Activated naive CD4-positive, alpha-beta T cell treated with anti-CD3 and anti-CD28 coated beads for 36 hours (primary cell): ENCODE results near the gene AKT1. TPM values are rescaled to one million over a fixed set of nuclear protein-coding genes. Genes with fewer than 3 reads are reported as not detected.

ENCODE experiments used
- CTCF ChIA-PET: fragments of 350-600 bp; sonication (Branson Sonifier 250); formaldehyde crosslinking; loops from one replicate; lab custom pipeline; 2021; ENCODE audit warnings: antibody characterized with exemption; lab: Charles Lee
- DNase-seq: peaks from one replicate; pipeline ENCODE4 v3.0.0-alpha.2; 2020
- H3K27ac Mint-ChIP-seq: one replicate; pipeline ENCODE4 v1.8.0; 2021; ENCODE audit warnings: mild to moderate bottlenecking, mixed read lengths
- H3K27me3 Mint-ChIP-seq: one replicate; pipeline ENCODE4 v1.8.0; 2021; ENCODE audit warnings: low read depth, mixed read lengths
- H3K36me3 Mint-ChIP-seq: one replicate; pipeline ENCODE4 v1.8.0; 2021; ENCODE audit warnings: low read depth, mixed read lengths
- H3K4me1 Mint-ChIP-seq: one replicate; pipeline ENCODE4 v1.8.0; 2021; ENCODE audit warnings: low read depth, mixed read lengths
- H3K4me3 Mint-ChIP-seq: one replicate; pipeline ENCODE4 v1.8.0; 2021; ENCODE audit warnings: mild to moderate bottlenecking, moderate library complexity, mixed read lengths
- H3K9me3 Mint-ChIP-seq: one replicate; pipeline ENCODE4 v1.8.0; 2021; ENCODE audit warnings: mixed read lengths
- intact Hi-C: fragments of 100-400 bp; cut with micrococcal nuclease; formaldehyde crosslinking; loops from one replicate; pipeline ENCODE4 v1.15.1; 2023
- total RNA-seq, 2 experiments: library from RNA; stranded (reverse); gene quantifications; one replicate each; pipeline ENCODE4 v1.2.3, GENCODE V29; 2021

AKT1 gene
- total RNA-seq, 2 experiments from 2014 or later, result 114 to 115 TPM

DNA sequence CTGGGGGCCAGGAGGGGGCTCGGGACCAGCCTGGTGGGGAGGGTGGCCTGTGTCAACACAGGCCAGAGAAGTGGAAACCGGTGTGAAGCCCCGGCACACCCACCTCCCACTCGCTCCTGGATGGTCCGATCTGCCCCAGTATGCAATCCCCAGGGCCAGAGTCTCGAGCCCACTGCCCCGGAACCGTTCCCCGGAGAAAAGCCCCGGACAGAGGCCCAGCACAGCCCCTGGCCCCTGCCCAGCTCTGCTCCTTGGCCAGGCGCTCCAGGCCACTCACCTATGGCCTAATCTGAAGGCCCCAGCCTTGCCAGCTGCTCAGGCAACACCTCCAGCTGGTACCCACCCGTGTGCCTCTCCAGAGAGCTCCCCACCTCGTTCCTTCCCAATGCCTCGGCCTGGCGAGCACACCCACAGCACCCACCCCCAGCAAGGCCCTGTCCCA, 17.7 kb downstream of the AKT1 start:
- no peak overlapping the region for H3K27ac Mint-ChIP-seq
- H3K36me3 Mint-ChIP-seq, result peaks cover 4% of the 10 kb centered on the region
- DNase-seq, result no peak
- CTCF ChIA-PET, result interaction anchor here (0.9 kb wide), 1 partner anchor 9 kb away, joined by 3 read pairs; no protein-coding TSS in a partner anchor
- H3K27me3 Mint-ChIP-seq, result no peaks in the 10 kb centered on the region
- intact Hi-C loops, result no loop called here
- no peaks in the 10 kb centered on the region for H3K9me3 Mint-ChIP-seq
- H3K4me3 Mint-ChIP-seq, result no peak overlapping the region
- no peaks in the 10 kb centered on the region for H3K4me1 Mint-ChIP-seq

GRCh38 chr14:104776961-104777807, 18.4 kb downstream of the AKT1 start:
- H3K9me3 Mint-ChIP-seq, result no peaks in the 10 kb centered on the region
- peaks cover 5% of the 10 kb centered on the region for H3K36me3 Mint-ChIP-seq
- H3K4me1 Mint-ChIP-seq, result no peaks in the 10 kb centered on the region
- no peaks in the 10 kb centered on the region for H3K27me3 Mint-ChIP-seq
- no peak for DNase-seq
- H3K27ac Mint-ChIP-seq, result no peak overlapping the region
- H3K4me3 Mint-ChIP-seq, result no peak overlapping the region
- CTCF ChIA-PET, result interaction anchor here (0.9 to 1.5 kb wide), 2 partner anchors 9 to 50 kb away, joined by 3 read pairs; no protein-coding TSS in a partner anchor
- intact Hi-C loops, result no loop called here

GRCh38 chr14:104776481-104776880, 19.1 kb downstream of the AKT1 start:
- CTCF ChIA-PET, result interaction anchor here (1.5 kb wide), 1 partner anchor 51 kb away, joined by 3 read pairs; no protein-coding TSS in a partner anchor
- H3K4me3 Mint-ChIP-seq, result no peak overlapping the region
- intact Hi-C loops, result no loop called here
- H3K4me1 Mint-ChIP-seq, result no peaks in the 10 kb centered on the region
- no peak for DNase-seq
- H3K27me3 Mint-ChIP-seq, result no peaks in the 10 kb centered on the region
- no peak overlapping the region for H3K27ac Mint-ChIP-seq
- H3K36me3 Mint-ChIP-seq, result peaks cover 11% of the 10 kb centered on the region
- no peaks in the 10 kb centered on the region for H3K9me3 Mint-ChIP-seq

GRCh38 chr14:104775073-104775489, 20.5 kb downstream of the AKT1 start:
- H3K27ac Mint-ChIP-seq, result no peak overlapping the region
- no peak for DNase-seq
- H3K27me3 Mint-ChIP-seq, result no peaks in the 10 kb centered on the region
- CTCF ChIA-PET, result no interaction called here
- no peak overlapping the region for H3K4me3 Mint-ChIP-seq
- H3K36me3 Mint-ChIP-seq, result peaks cover 20% of the 10 kb centered on the region
- intact Hi-C loops, result no loop called here
- H3K4me1 Mint-ChIP-seq, result no peaks in the 10 kb centered on the region
- peaks cover 4% of the 10 kb centered on the region for H3K9me3 Mint-ChIP-seq

GRCh38 chr14:104774453-104775072, 21.0 kb downstream of the AKT1 start:
- Mint-ChIP-seq H3K27ac (no peak overlapping the region), H3K9me3 (peaks cover 4% of the 10 kb centered on the region), H3K4me3 (no peak overlapping the region), H3K27me3 (no peaks in the 10 kb centered on the region), H3K36me3 (peaks cover 20% of the 10 kb centered on the region), H3K4me1 (peaks cover 1% of the 10 kb centered on the region)
- CTCF ChIA-PET, result interaction anchor here (0.6 kb wide), 1 partner anchor 15 kb away, joined by 3 read pairs; no protein-coding TSS in a partner anchor
- DNase-seq, result no peak
- intact Hi-C loops, result no loop called here

GRCh38 chr14:104773505-104774452, 21.8 kb downstream of the AKT1 start:
- intact Hi-C loops, result no loop called here
- Mint-ChIP-seq H3K36me3 (peaks cover 22% of the 10 kb centered on the region), H3K9me3 (peaks cover 4% of the 10 kb centered on the region), H3K27me3 (no peaks in the 10 kb centered on the region), H3K4me3 (no peak overlapping the region), H3K4me1 (peaks cover 6% of the 10 kb centered on the region), H3K27ac (no peak overlapping the region)
- DNase-seq, result no peak
- CTCF ChIA-PET, result interaction anchor here (0.6 kb wide), 1 partner anchor 15 kb away, joined by 3 read pairs; no protein-coding TSS in a partner anchor

DNA sequence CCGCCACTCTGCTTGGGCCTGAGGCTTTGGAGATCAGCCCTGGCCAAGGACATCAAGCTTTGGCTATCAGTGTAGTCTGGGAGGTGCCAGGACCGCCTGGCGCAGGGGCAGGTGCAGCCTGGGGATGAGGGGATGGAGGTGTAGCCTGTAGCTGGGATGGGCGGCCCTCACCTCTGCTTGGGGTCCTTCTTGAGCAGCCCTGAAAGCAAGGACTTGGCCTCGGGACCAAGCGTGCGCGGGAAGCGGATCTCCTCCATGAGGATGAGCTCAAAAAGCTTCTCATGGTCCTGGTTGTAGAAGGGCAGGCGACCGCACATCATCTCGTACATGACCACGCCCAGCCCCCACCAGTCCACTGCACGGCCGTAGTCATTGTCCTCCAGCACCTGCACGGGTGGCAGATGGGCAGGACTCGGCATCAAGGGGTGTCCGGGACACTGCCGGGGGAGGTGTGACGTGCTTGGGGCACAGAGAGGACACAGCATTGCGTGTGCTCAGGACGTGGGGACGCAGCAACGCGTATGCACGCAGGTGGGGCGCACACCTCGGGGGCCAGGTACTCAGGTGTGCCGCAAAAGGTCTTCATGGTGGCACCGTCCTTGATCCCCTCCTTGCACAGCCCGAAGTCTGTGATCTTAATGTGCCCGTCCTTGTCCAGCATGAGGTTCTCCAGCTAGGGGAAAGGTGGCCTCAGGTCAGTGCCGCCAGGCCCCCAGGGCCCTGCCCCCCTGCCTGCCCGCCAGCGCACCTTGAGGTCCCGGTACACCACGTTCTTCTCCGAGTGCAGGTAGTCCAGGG, 22.6 kb downstream of the AKT1 start:
- Mint-ChIP-seq H3K9me3 (peaks cover 4% of the 10 kb centered on the region), H3K27ac (no peak overlapping the region), H3K27me3 (no peaks in the 10 kb centered on the region), H3K4me1 (peaks cover 7% of the 10 kb centered on the region), H3K36me3 (peaks cover 22% of the 10 kb centered on the region), H3K4me3 (no peak overlapping the region)
- CTCF ChIA-PET, result no interaction called here
- no peak for DNase-seq
- intact Hi-C loops, result no loop called here

DNA sequence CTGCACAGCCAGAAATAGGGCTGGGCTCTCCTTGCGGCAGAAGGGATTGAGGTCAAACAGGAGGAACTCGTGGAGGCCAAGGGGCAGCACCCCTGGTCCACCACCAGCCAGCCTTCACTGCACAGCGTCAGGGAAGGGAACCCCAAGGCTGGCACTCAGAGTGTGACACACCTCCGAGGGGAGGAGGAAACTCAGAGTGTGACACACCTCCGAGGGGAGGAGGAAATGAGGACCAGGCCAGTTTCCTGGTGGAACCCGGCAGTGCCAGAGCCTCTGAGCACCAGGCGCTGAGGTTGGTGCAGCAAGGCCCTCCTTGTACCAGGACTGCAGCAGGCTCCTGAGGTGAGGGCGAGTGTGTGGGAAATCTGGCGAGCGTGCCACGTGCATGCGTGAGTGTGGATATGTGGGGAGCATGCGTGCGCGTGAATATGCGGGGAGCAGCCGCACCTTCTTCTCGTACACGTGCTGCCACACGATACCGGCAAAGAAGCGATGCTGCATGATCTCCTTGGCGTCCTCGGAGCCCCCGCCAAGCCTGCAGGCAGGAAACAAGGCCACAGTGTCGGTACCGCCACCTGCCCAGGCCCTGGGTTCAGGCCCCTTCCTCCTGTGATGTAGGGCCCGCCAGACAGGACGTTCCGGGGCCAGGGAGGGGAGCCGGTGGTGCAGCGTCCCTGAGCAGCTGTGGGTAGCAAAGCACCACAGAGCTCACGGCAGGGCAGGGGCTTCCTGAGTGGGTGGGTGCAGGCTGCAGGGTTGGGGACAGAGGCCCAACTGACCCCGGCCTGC, 23.4 kb downstream of the AKT1 start:
- intact Hi-C loops, result no loop called here
- CTCF ChIA-PET, result interaction anchor here (2.1 kb wide), 1 partner anchor 54 kb away, joined by 14 read pairs; no protein-coding TSS in a partner anchor
- DNase-seq, result no peak
- no peak overlapping the region for H3K4me3 Mint-ChIP-seq
- peaks cover 4% of the 10 kb centered on the region for H3K9me3 Mint-ChIP-seq
- H3K4me1 Mint-ChIP-seq, result peaks cover 7% of the 10 kb centered on the region
- peaks cover 20% of the 10 kb centered on the region for H3K36me3 Mint-ChIP-seq
- H3K27me3 Mint-ChIP-seq, result no peaks in the 10 kb centered on the region
- H3K27ac Mint-ChIP-seq, result no peak overlapping the region

DNA sequence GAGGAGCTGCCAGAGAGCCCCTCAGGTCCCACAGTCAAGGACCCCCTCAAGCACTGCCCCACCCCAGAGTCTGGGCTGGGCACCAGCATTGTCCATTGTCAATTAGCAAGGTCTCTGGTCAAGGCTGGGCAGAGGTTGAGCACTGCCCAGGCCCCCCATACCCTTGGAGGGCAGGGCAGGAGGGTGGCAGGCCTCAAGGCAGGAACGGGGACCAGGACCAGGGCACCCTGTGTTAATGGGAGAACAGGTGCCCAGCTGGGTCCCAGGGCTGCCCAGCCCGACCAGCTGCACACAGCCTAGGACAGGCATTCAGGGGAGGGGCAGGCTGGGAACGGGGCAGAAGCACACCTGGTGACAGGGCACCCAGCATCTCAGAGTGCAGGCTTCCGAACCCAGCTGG, 24.2 kb downstream of the AKT1 start:
- CTCF ChIA-PET, result interaction anchor here (1.6 to 2.1 kb wide), 2 partner anchors 10 to 55 kb away, joined by 3 to 14 read pairs; no protein-coding TSS in a partner anchor
- Mint-ChIP-seq H3K27me3 (no peaks in the 10 kb centered on the region), H3K27ac (no peak overlapping the region), H3K4me3 (no peak overlapping the region), H3K9me3 (peaks cover 4% of the 10 kb centered on the region), H3K4me1 (peaks cover 7% of the 10 kb centered on the region), H3K36me3 (peaks cover 19% of the 10 kb centered on the region)
- DNase-seq, result no peak
- intact Hi-C loops, result no loop called here

DNA sequence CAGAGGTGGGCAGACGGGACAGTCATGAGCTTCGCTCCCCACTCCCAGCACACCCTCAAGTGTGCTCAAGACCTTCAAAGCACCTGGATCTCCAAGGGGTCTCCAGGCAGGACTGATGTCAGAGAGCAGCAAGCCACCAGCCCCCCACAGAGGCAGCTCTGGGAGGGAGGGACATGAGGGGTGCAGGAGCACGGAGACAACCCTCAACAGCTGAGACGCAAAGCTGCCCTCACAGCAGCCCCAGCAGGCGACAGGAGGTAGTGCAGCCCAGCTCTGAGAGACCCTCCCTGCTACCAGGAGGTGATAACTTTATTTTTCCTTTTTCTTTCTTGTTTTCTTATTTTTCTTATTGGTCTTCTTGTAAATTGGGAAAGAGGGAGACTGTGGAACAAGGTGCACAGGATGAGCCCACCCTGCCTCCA, 24.7 kb downstream of the AKT1 start:
- no peaks in the 10 kb centered on the region for H3K27me3 Mint-ChIP-seq
- no peak overlapping the region for H3K27ac Mint-ChIP-seq
- CTCF ChIA-PET, result interaction anchor here (0.8 to 2.1 kb wide), 5 partner anchors 10 to 61 kb away, joined by 3 to 14 read pairs (median 3); partner anchors contain the start of gene SIVA1
- intact Hi-C loops, result no loop called here
- no peak for DNase-seq
- peaks cover 4% of the 10 kb centered on the region for H3K9me3 Mint-ChIP-seq
- no peak overlapping the region for H3K4me3 Mint-ChIP-seq
- peaks cover 18% of the 10 kb centered on the region for H3K36me3 Mint-ChIP-seq
- peaks cover 7% of the 10 kb centered on the region for H3K4me1 Mint-ChIP-seq
